ENCODE measurements around the gene NKX3-2.

- no peak for TF ChIP-seq ZNF565 (CRISPR knock-in tag; conservative IDR thresholded peaks at IDR 0.05; ENCODE audit: low read depth)
- no peak for TF ChIP-seq ARNTL (CRISPR knock-in tag; IDR thresholded peaks at IDR 0.05; ENCODE audit: borderline replicate concordance, low read depth)
These were observed 21.2 kb downstream of the NKX3-2 start for GRCh38 chr4:13523105-13523477.
